Measurements from ENCODE around the gene BPIFB3. TPM values are rescaled to one million over a fixed set of nuclear protein-coding genes. Genes with fewer than 3 reads are reported as not detected.

BPIFB3 gene
- total and polyA plus RNA-seq, 2 of the 4 experiments (the other 2 are of a cell fraction) = not detected

DNA sequence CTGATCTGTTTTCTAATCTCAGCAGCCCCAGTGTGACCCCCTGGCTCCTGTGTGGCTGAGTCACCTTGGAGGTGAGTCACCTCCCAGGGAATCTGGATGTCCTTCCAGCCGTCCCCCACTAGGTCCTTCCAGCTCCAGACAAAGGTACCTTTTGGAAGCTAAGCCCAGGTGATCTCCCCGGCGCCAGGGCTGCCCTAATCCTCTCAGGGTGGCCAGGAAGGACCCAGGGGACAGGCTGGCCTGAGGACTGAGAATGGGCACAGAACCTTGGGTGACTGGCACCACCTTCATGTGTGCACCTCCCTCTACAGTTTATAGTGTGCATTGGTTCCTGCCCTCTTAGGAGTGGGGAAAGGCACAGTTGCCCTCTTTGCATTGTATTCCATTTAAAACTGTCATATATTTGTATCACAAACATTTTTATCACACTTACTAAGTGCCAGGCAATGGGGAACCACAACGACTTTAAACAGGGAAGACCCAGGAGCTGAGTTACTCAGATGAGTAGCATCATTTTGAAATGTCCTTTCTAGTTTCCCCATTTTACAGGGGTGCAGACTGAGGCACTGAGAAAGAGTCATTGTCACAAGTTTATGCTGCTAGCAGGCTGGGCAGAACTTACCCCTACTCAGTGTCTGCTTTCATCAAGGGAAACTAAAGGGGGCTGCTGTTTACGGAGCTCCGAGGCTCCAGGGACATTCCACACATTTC is 23.1 kb downstream of the BPIFB3 start:
- WGBS, 2 experiments (ENCODE audit: extremely low coverage in 2 of 2, insufficient read length in 1 of 2) = 50% methylated on average over 2 of the region's 6 CpGs; no CpG with 5 or more reads in 1 of the 2 experiments

More for the DNA sequence above, 23.1 kb downstream of the BPIFB3 start:
- H2AK9ac ChIP-seq (replicated peaks; ENCODE audit: low read depth, low read length, poor library complexity) = no peak overlapping the region
- no peak for ATAC-seq (ENCODE audit: low read depth)
- no peak overlapping the region for H3K4me2 ChIP-seq (ENCODE audit: low read depth, low read length)
- ChIA-PET POLR2A (ENCODE audit: unreplicated experiment) (no interaction called here), CTCF (no interaction called here)
- no peaks in the 10 kb centered on the region for H3K9me3 ChIP-seq (ENCODE audit: control insufficient read depth, insufficient read depth, low read length)
- no peak overlapping the region for H3K18ac ChIP-seq (ENCODE audit: low read depth, low read length)
- H3K56ac ChIP-seq (ENCODE audit: extremely low read depth, insufficient read depth, low read length) = no peak overlapping the region
- no peak overlapping the region for H3K9ac ChIP-seq (ENCODE audit: low read depth, low read length)
- no peaks in the 10 kb centered on the region for H3K79me1 ChIP-seq (ENCODE audit: low read depth in 1 of 2, low read length in 2 of 2)
- H4K8ac ChIP-seq (ENCODE audit: low read depth in 2 of 2, low read length in 2 of 2) = no peak overlapping the region
- H4K91ac ChIP-seq (ENCODE audit: insufficient read depth, low read depth, low read length) = no peak overlapping the region
- H3K36me3 ChIP-seq (ENCODE audit: control insufficient read depth, insufficient read depth, low read length) = no peaks in the 10 kb centered on the region
- H2AK5ac ChIP-seq (ENCODE audit: low read depth, low read length) = no peak overlapping the region
- BruUV-seq (replicated peaks) = no TSS peak
- no peaks in the 10 kb centered on the region for H3K4me1 ChIP-seq (ENCODE audit: control insufficient read depth, insufficient read depth, low read length)
- H4K20me1 ChIP-seq (ENCODE audit: insufficient read depth, low read length) = no peaks in the 10 kb centered on the region; the same call in 1 of the 2 replicates
- no peak overlapping the region for H2BK5ac ChIP-seq (ENCODE audit: low read depth, low read length, poor library complexity, severe bottlenecking)
- no peak overlapping the region for H2BK120ac ChIP-seq (ENCODE audit: low read depth, low read length)
- H3K14ac ChIP-seq (replicated peaks; ENCODE audit: low read depth, low read length) = no peak overlapping the region
- in situ Hi-C loops (cut with MboI; ENCODE audit: low sequenced_read_pairs) = no loop called here
- H3K4ac ChIP-seq (ENCODE audit: low read depth, low read length) = no peak overlapping the region
- no peak overlapping the region for H2BK15ac ChIP-seq (ENCODE audit: low read depth, low read length)
- dilution Hi-C loops (cut with HindIII; ENCODE audit: low sequenced_read_pairs, unreplicated experiment) = no loop called here
- TF ChIP-seq BHLHE40 (IDR thresholded peaks at IDR 0.05; ENCODE audit: low read depth, low read length) = no peak
- no peak for TF ChIP-seq RAD21 (IDR thresholded peaks at IDR 0.05; ENCODE audit: low read length)
- TF ChIP-seq MAZ (IDR thresholded peaks at IDR 0.05; ENCODE audit: borderline replicate concordance, low read depth, low read length) = no peak
- no peak for TF ChIP-seq RCOR1 (IDR thresholded peaks at IDR 0.05; ENCODE audit: insufficient replicate concordance, low read length)
- TF ChIP-seq MXI1 (IDR thresholded peaks at IDR 0.05; ENCODE audit: borderline replicate concordance, low read depth, low read length) = no peak
- TF ChIP-seq, protein P1, sequence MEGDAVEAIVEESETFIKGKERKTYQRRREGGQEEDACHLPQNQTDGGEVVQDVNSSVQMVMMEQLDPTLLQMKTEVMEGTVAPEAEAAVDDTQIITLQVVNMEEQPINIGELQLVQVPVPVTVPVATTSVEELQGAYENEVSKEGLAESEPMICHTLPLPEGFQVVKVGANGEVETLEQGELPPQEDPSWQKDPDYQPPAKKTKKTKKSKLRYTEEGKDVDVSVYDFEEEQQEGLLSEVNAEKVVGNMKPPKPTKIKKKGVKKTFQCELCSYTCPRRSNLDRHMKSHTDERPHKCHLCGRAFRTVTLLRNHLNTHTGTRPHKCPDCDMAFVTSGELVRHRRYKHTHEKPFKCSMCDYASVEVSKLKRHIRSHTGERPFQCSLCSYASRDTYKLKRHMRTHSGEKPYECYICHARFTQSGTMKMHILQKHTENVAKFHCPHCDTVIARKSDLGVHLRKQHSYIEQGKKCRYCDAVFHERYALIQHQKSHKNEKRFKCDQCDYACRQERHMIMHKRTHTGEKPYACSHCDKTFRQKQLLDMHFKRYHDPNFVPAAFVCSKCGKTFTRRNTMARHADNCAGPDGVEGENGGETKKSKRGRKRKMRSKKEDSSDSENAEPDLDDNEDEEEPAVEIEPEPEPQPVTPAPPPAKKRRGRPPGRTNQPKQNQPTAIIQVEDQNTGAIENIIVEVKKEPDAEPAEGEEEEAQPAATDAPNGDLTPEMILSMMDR (conservative IDR thresholded peaks at IDR 0.05; ENCODE audit: low read depth, low read length) = no peak
- TF ChIP-seq FOS (IDR thresholded peaks at IDR 0.05; ENCODE audit: low read depth, low read length) = no peak
- TF ChIP-seq CEBPB (IDR thresholded peaks at IDR 0.05; ENCODE audit: low read depth, low read length) = no peak
- no peak for TF ChIP-seq NFE2L2 (IDR thresholded peaks at IDR 0.05; ENCODE audit: low read depth, low read length)
- TF ChIP-seq POLR2A (IDR thresholded peaks at IDR 0.05; ENCODE audit: low read depth, low read length) = no peak
- TF ChIP-seq SMC3 (IDR thresholded peaks at IDR 0.05; ENCODE audit: low read depth, low read length) = no peak
- no peak for TF ChIP-seq MAFK (IDR thresholded peaks at IDR 0.05; ENCODE audit: low read depth, low read length)
- no peak for TF ChIP-seq CHD1 (IDR thresholded peaks at IDR 0.05; ENCODE audit: low read depth, low read length)
- TF ChIP-seq, protein P2, sequence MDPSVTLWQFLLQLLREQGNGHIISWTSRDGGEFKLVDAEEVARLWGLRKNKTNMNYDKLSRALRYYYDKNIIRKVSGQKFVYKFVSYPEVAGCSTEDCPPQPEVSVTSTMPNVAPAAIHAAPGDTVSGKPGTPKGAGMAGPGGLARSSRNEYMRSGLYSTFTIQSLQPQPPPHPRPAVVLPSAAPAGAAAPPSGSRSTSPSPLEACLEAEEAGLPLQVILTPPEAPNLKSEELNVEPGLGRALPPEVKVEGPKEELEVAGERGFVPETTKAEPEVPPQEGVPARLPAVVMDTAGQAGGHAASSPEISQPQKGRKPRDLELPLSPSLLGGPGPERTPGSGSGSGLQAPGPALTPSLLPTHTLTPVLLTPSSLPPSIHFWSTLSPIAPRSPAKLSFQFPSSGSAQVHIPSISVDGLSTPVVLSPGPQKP (IDR thresholded peaks at IDR 0.05; ENCODE audit: borderline replicate concordance, low read depth, low read length) = no peak
- TF ChIP-seq, protein P3, sequence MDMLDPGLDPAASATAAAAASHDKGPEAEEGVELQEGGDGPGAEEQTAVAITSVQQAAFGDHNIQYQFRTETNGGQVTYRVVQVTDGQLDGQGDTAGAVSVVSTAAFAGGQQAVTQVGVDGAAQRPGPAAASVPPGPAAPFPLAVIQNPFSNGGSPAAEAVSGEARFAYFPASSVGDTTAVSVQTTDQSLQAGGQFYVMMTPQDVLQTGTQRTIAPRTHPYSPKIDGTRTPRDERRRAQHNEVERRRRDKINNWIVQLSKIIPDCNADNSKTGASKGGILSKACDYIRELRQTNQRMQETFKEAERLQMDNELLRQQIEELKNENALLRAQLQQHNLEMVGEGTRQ (IDR thresholded peaks at IDR 0.05; ENCODE audit: low read depth, low read length) = no peak
- H3K27me3 ChIP-seq (ENCODE audit: control insufficient read depth, insufficient read depth, low read length) = peaks cover 11% of the 10 kb centered on the region
- no peak overlapping the region for H2AFZ ChIP-seq (replicated peaks; ENCODE audit: low read length, poor library complexity)
- no peaks in the 10 kb centered on the region for H3K9me1 ChIP-seq (ENCODE audit: insufficient read depth, low read length)
- H3K4me3 ChIP-seq (ENCODE audit: insufficient read depth, low read depth, low read length) = no peak overlapping the region
- H3K23ac ChIP-seq (ENCODE audit: low read depth, low read length) = no peak overlapping the region
- no peak overlapping the region for H3K27ac ChIP-seq (ENCODE audit: insufficient read depth, low read length)
- H4K5ac ChIP-seq (ENCODE audit: low read depth, low read length) = no peak overlapping the region
- intact Hi-C loops (cut with micrococcal nuclease) = no loop called here
- H2BK20ac ChIP-seq (ENCODE audit: low read depth, low read length) = no peak overlapping the region
- DNase-seq = no peak

Measured in IMR-90 (cell line).